HG02973 (cell line): Measurements from ENCODE around the gene LRRC7.
"Not testable (repeated sequence)": the region's sequence is repeated elsewhere in the genome, so short reads cannot be mapped to it uniquely, and the experiment has no call there.

Source experiments
- ATAC-seq: cut with Tn5 transposase; IDR thresholded peaks from one replicate; pipeline ENCODE4 v1.9.1; 2021; ENCODE audit warnings: moderate library complexity; ENCODE audit not compliant: unreplicated experiment

Gene LRRC7

DNA sequence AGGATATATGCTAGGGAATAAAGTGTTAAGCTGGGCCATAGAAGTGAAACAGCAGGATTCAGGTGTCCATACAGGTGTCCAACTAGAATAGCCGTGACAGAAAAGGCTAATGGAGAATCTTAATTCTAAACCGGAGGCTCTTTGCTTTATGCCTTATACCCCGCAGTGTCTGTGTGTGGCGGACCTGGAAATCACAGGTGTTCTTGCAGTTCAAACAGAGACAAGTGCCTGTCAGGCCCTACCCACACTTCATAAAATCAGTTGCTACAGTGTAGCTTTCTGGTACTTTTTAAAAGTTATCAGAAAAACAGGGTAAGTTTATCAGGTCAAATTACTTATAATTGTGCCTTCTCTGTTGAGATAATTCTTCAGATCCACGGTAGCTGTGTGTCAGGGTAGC lies 293.9 kb downstream of the LRRC7 start:
- no peak for ATAC-seq

DNA sequence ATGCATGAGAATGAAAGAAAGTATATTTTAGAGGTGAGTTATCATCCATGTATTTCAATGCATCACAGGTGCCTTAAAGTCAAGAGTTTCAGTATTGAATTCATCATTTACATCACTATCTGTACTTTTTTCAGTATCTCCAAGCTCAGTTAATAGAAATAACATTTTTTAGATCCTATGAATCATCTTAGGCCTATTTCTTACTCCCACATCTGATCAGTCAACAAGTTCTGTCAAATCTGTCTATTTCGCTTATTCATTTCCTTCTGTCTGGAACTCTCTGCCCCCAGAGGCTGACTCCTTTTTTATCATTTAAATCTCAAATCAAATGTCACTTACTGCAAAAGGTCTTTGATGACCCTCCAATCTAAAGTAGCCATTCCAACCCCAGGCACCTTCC lies 295.2 kb downstream of the LRRC7 start:
- no peak for ATAC-seq

DNA sequence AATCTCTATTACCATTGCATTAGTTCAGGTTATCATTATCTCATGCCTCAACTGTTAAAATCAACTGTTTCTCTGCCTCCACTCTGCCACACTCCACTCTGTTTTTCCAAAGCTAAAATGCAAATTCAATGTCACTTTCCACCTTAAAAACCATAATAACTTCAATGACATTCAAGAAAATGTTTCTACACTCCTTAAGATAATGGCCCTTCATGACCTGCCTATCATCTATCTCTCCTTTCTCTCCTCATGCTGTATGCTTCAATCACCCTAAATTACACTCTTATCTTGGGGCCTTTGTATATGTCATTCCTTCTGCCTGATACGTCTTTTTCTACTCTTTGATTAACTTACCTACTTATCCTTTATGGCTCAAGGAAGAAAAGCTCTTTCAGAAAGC lies 296.0 kb downstream of the LRRC7 start:
- no peak for ATAC-seq

DNA sequence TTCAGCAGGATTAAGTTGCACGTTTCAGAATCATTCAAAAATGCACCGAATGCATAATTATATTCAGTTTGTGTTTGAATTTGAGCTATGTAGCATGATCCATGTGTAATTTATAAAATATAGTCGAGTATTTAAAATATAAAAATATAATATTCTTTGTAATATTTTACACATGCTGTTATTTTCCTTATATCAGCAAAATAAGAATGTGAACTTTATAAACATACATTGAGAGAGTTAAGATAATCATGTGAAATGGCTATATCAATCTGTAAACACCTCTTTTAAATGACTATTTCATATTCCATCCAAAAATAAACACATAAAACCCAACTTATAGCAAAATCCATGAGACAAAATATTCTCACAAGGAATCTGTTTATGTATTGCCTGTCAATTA lies 303.7 kb downstream of the LRRC7 start:
- no peak for ATAC-seq

DNA sequence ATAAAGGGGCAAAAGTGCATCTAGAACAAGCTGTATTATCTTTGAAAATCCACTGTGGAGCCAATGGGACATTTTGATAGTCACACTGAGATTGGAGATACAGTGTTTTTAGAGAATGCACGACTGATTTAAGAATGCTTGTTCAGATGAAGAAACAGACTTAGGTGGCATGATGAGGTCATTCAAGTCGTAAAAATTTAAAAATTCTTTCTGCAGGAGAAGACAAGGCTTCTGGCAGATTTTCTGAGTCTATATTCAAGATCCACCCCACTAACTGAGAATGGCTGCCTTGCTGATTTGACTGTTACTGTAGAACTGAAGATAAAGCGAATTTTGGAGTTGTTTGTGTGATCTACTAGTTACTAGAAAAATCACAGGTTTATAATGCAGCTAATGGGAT lies 310.6 kb downstream of the LRRC7 start:
- ATAC-seq = no peak

DNA sequence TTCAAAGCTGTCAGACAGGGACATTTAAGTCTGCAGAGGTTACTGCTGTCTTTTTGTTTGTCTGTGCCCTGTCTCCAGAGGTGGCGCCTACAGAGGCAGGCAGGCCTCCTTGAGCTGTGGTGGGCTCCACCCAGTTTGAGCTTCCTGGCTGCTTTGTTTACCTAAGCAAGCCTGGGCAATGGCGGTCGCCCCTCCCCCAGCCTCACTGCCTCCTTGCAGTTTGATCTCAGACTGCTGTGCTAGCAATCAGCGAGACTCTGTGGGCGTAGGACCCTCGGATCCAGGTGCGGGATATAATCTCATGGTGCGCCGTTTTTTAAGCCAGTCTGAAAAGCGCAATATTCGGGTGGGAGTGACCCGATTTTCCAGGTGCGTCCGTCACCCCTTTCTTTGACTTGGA lies 320.3 kb downstream of the LRRC7 start:
- ATAC-seq = not testable (repeated sequence)

DNA sequence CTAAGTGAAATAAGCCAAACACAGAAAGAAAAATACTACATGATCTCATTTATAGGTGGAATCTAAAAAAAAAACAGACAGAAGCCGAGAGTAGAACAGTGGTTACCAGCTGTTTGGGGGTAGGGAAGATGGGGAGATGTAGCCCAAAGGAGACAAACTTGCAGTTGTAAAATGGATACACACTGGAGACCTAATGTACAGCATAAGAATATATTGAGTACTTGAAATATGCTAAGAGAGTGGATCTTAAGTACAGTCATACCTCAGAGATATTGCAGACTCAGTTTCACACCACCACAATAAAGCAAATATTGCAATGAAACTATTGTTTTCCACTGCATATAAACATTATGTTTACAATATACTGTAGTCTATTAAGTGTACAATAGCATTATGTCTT lies 320.9 kb downstream of the LRRC7 start:
- ATAC-seq = no peak

DNA sequence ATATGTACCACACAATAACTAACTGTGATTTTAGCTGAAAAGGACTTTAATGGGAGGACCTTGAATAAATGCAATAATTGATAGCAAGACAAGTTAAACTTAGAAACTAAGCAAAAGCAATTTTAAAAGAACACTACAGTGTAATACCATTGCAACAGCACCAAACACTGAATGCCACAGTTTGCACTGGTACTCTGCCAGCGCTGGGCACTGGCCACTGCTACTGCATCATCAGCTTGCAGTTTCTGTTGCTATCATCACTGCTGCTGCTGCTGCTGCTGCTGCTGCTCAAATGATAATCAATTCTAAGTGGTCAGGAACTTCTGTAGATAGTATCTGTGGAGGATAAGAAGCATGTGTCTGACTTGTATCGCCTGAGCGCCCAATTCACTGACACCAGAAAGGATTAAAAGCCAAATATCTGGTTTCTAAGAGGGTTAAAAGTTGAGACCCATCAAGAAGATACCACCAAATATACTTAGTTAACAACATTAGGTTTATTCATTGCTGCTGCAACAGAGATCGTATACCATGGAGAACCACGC lies 330.8 kb downstream of the LRRC7 start:
- ATAC-seq = no peak

DNA sequence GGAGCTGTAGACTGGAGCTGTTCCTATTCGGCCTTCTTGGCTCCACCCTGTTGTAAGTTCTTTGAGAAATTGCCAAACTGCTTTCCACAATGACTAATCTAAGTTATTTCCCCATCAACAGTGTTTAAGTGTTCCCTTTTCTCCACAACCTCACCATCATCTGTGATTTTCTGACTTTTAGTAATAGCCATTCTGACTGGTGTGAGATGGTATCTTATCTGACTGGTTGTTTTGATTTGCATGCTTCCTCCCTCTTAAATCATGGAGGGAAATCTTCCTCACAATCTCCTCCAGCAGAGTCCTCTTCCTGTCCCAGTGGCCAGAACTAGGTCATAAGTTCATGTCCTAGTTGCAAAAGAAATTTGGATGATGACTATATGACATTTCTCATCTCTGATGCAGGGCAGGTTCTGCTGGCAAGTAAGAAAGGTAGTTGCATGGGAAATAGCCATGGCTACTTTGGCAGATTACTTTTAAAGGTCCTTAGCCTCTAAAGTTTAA lies 343.6 kb downstream of the LRRC7 start:
- ATAC-seq = no peak

DNA sequence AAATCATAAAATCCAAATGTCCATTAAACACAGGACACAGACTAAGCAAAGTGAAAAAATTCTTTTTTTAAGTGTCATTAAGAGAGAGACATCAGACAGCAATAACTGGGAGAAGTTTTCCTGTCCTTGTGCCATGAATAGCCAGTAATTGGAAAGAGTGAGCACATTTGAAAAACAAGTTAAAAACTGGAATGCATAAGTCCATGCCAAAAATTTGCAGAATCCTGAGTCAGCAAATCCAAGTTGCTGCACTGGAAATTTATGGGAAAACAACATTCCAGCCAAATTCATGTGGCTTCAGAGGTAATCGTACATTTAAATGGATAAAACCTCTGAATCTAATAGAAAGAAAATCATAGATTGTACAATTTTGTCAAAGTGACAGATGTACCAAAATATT lies 346.3 kb downstream of the LRRC7 start:
- ATAC-seq = no peak

DNA sequence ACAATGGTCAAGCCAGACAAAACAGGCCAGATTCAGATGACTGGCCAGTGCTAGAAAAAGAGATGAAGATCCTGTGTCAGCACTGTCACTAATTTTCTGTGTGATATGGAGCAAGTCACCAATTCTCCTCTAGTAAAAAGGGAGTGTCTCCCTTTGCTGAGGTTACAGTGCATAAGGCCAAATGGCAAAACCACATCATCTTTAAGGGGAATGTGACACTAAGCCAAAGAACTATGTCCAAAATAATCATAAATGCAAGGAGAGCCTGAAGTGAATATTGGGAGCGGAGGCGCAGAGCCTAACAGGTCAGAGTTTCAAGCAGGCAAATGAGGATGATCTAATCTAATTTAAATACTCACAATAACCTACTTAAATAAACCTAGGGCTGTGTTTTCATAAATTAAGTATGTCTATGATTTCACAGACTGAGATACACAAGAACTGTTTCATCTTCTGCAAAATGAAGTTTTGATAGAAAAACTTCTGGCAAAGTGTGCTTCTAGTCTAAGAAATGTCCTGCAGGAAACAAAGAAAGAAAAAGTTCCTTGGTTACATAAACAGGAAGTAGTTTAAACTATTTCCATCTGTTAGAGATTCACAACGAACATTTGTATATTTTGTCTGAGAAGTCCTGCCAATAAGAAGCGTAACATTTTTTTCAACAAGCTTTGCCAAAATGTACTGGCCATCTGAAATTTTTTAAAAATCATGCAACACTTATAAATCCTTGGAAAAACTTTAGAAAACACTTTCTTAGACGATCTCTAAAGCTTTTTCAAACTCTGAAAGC lies 347.4 kb downstream of the LRRC7 start:
- no peak for ATAC-seq

DNA sequence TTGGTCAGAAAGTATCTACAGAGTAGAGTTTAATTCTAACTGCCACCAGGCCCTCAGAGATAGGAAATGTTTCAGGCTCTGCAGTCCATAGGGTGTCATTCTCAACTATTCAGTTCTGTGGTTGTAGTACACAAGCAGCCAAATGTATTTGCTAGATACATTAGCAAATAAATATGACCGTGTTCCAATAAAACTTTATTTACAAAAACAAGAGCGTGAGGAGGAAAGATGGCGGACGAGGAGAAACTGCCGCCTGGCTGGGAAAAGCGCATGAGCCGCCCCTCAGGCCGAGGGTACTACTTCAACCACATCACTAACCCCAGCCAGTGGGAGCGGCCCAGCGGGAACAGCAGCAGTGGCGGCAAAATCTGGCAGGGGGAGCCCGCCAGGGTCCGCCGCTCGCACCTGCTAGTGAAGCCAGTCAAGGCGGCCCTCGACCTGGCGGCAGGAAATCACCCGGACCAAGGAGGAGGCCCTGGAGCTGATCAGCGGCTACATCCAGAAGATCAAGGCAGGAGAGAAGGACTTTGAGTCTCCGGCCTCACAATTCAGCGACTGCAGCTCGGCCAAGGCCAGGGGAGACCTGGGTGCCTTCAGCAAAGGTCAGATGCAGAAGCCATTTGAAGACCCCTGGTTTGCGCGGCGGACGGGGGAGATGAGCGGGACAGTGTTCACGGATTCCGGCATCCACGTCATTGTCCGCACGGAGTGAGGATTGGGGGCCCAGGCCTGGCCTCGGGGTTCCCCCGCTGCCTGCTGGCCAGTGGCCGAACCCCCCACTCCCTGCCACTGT lies 351.6 kb downstream of the LRRC7 start:
- ATAC-seq = no peak

DNA sequence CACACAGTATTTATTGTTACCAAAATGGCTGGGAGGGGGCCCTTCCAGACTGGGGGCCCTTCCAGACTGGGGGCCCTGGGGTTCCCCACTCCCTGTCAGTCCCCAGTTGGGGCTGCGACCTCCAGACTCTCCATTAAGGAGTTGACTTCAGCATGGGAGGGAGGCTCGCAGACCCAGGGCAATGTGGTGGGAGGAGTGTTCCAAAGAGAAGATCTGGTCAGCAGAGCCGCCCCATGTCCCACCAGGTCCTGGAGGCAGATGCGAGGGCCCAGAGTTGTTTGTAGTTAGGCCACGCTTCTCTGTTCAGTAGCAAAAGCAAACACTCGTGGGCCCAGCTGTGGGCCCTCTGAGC lies 352.2 kb downstream of the LRRC7 start:
- ATAC-seq = no peak

DNA sequence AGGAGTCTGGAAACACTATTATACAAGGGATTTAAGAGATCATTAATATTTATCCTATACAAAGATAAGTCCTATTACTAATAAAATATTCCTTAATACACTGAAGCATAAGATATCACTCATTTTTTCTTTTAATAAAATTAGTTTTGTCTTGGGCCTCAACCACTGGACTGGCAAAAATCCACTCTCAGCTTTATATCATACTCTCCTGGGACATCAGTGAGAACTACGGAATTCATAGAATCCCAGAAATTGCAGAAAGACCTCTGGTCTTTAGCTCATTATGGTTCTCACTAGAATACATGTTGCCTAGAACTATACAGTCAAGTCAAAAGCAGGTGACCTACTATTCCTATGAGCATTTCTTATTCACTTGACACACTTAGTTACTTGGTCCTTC lies 352.7 kb downstream of the LRRC7 start:
- no peak for ATAC-seq

DNA sequence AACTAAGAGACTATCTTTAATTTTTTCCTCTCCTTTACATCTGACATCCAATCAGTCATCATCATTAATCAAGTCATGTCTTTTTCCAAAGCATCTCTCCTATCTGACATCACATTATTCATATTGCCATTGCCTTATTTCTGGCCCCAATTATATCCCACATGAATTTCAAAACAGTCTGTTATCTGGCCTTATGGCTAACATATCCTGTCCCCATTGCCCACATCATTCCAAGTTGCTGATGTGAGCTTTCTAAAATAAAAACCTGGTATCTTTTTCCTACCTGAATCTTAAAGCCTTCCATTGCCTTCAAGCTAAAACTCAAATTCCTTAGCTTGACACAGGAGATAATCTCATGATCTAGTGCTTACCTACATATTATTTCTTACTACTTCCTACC lies 353.8 kb downstream of the LRRC7 start:
- ATAC-seq = no peak

DNA sequence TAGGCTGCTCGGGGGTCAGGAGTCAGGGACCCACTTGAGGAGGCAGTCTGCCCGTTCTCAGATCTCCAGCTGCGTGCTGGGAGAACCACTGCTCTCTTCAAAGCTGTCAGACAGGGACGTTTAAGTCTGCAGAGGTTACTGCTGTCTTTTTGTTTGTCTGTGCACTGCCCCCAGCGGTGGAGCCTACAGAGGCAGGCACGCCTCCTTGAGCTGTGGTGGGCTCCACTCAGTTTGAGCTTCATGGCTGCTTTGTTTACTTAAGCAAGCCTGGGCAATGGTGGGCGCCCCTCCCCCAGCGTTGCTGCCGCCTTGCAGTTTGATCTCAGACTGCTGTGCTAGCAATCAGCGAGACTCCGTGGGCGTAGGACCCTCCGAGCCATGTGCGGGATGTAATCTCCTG lies 360.5 kb downstream of the LRRC7 start:
- not testable (repeated sequence) for ATAC-seq

DNA sequence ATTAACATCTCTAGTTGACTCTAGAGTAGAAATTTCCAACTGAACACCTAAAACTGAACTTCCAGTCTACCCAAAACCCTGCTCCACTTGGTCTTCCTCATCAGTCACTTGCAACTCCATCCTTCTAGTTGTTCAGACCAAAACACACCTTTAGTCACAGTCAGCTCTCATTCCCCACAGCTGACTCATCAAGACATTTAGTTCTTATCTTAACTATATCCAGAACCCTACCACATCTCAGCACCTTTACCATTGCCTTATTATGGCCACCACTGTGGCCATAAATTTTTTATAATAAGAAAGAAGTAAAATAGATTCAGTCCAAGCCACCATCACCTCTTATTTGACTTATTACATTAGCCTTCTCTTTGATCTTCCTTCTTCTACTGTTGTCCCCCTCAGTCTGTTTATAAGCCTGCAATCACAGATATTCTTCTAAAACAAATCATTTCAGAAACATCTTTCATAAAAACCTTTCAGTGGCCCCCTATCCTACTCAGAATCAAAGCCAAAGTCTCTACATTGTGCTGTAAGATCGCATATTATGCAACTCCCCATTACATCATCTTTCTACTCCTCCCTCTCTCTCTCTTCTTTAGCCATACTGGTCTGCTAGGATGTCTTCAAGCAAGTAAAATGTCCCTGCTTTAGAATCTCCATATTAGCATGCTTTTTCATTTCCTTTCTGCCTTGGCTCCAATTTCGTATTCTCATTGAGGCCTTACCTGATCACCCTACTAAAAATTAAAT lies 361.8 kb downstream of the LRRC7 start:
- ATAC-seq = no peak

DNA sequence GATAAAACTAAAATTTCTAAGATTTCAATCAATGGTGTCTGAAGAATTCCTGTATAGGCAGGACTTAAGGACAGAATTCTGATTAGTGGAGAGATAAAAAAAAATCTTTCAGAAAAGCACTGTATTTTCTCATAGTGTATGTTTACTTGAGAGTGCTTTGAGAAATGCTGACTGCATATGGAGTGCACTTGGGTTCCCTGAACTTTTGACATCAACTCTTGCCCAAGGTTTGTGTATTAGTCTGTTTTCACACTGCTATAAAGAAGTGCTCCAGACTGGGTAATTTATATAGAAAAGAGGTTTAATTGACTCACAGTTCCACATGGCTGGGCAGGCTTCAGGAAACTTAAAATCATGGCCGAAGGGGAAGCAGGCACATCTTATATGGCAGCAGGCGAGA lies 362.7 kb downstream of the LRRC7 start:
- ATAC-seq = no peak

DNA sequence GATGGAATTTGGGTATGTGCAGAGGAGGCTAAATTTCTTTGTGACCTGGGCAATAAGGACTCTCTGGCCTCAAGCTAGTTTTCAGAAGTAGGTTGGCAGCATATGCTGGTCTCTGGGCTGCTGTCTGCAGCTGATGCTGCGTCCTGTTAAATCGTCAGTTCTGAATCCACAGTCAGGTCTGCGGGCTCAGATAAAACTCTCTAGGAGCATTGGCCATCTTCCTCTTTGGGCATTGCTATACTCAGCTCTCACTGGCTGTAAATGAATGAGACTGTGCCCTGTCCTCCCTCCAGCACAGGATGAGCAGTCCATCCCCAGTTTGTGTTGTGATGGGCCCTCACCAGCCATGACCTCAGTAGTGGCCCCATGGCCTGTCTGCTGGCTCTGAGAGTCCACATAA lies 365.0 kb downstream of the LRRC7 start:
- no peak for ATAC-seq

DNA sequence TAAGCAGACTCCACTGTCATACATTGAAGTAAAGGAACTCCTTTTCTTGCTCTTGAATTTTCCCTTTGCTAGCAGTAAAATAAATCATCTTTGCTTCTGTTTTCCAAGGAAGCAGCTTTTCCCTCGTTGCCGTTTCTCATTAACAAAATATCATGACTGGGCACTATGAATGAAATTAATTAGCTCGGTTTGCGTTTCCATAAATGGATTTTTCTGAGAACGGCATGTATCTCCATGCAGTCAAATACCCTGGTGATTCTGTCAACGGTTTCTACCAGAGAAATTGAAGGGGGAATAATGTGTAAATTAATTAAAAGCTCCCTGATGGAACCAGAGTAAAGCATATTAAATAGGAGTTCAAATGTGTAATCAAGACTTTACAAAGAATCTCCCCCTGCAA lies 372.5 kb downstream of the LRRC7 start:
- no peak for ATAC-seq

DNA sequence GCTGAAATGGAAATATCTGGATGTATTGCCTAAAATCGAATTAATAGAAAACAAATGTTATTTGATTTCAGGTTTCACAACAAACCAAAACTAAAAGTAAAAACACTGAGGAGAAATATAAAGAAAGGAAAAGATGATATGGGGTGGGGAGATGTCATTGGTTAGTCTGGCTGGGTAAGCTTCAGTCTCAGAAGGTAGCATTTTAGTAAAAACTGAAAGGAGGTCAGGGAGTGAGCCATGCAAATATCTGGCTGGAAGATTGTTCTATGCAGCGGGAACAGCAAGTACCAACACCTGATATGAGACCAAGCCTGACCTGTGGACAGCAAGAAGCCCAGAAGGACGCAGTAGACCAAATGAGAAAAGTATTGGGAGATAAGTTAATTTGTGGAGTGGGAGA lies 373.1 kb downstream of the LRRC7 start:
- ATAC-seq = no peak
